Measurements from ENCODE around the gene ULBP2.

DNA sequence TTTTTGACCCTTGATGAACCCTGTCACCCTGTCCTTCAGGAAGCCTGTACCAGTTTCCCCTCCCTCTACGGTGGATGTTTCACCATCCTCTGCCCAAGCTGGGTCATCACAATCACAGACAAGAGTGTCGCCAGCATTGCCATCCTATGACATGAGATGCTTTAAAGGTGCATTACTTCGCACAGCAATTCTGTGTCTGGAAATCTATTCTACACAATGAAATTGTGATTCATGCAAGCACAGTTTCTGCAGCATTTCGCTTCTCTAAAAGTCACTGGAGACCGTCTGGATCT, 2.5 kb upstream of the ULBP2 start:
- TF ChIP-seq YY1 (IDR thresholded peaks at IDR 0.05; ENCODE audit: insufficient read depth, insufficient read length), result no peak
- no peak for TF ChIP-seq ZNF274 (IDR thresholded peaks at IDR 0.05; ENCODE audit: low read depth, low read length)
- no peak for TF ChIP-seq SUZ12 (IDR thresholded peaks at IDR 0.05; ENCODE audit: extremely low read depth, insufficient read depth, insufficient read length)

Measured in NT2/D1 (cell line).